MG63 (cell line): Measurements from ENCODE around the gene MICB. TPM values are rescaled to one million over a fixed set of nuclear protein-coding genes. Genes with fewer than 3 reads are reported as not detected.

Source experiments
- DNase-seq: peaks from one replicate; pipeline ENCODE4 v3.0.0-alpha.2; 2020
- H3K27me3 ChIP-seq: fragments of 250-450 bp; sonication (Bioruptor Pico); 2 replicates; pipeline ENCODE4 v1.5.1; 2020; ENCODE audit warnings: mild to moderate bottlenecking, moderate library complexity
- H3K36me3 ChIP-seq: fragments of 250-450 bp; sonication (Bioruptor Pico); 2 replicates; pipeline ENCODE4 v1.5.1; 2020; ENCODE audit warnings: mild to moderate bottlenecking, moderate library complexity
- H3K4me3 ChIP-seq: fragments of 250-450 bp; sonication (Bioruptor Pico); 2 replicates; pipeline ENCODE4 v1.5.1; 2020; ENCODE audit warnings: mild to moderate bottlenecking, moderate library complexity
- H3K9me3 ChIP-seq: fragments of 250-450 bp; sonication (Bioruptor Pico); 2 replicates; pipeline ENCODE4 v1.5.1; 2020; ENCODE audit warnings: mild to moderate bottlenecking, moderate library complexity
- total RNA-seq: library from RNA; depleted of rRNA; stranded (reverse); fragments of >200 nt; shearing (Covaris generic); gene quantifications from 2 replicates; pipeline ENCODE4 v1.2.3, GENCODE V29; 2014; ENCODE audit warnings: low replicate concordance

Gene MICB
- total RNA-seq, 1 experiment from 2014 or later: 17.6 TPM

DNA sequence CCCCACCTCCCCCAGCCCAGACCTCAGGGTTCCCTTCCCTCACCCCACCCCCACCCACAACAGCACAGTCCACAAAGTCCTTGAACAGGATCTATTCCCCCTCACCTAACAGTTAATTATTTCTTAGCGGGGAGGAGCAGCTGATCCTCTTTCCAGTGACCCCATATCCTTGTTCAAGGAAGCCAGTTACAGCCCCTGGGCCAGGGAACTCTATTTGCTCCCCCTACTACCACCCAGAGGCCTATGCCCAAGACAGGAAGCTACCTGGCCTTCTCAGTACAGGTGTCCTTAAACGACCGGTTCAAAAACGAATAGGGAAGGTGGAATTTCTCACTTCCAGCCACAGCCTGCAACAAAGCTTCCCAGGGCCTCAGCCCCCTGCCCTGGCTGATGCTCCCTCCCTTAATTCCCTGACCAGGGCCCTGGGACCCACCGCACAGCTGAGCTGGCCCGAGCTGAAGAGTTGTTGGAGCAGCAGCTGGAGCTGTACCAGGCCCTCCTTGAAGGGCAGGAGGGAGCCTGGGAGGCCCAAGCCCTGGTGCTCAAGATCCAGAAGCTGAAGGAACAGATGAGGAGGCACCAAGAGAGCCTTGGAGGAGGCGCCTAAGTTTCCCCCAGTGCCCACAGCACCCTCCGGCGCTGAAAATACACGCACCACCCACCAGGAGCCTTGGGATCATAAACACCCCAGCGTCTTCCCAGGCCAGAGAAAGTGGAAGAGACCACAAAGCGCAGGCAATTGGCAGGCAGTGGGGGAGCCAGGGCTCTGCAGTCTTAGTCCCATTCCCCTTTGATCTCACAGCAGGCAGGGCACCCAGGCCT lies 31.6 kb downstream of the MICB start:
- H3K9me3 ChIP-seq: no peaks in the 10 kb centered on the region
- DNase-seq: no peak
- no peak overlapping the region for H3K4me3 ChIP-seq
- H3K36me3 ChIP-seq: peaks cover 28% of the 10 kb centered on the region
- H3K27me3 ChIP-seq: no peaks in the 10 kb centered on the region

DNA sequence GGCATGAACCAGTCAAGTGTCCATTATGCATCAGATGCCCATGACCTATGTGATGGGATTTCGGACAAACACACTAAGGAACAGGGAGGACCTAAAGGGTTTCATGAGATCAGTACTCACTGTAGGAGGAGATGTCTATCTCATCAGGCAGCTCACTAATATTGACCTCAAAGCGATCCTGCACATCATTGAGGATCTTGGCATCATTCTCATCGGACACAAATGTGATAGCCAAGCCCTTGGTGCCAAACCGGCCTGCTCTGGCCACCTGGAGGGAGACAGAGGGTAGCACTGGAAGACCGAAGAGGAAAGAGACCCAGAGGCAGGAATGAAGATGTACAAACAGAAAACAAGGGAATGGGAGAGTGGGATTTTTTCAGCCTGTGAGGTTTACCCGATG lies 32.7 kb downstream of the MICB start:
- no peaks in the 10 kb centered on the region for H3K27me3 ChIP-seq
- peaks cover 39% of the 10 kb centered on the region for H3K36me3 ChIP-seq
- no peak overlapping the region for H3K4me3 ChIP-seq
- H3K9me3 ChIP-seq: no peaks in the 10 kb centered on the region
- no peak for DNase-seq

- H3K4me3 ChIP-seq: no peak overlapping the region
- peaks cover 44% of the 10 kb centered on the region for H3K36me3 ChIP-seq
- H3K27me3 ChIP-seq: no peaks in the 10 kb centered on the region
- no peaks in the 10 kb centered on the region for H3K9me3 ChIP-seq
- DNase-seq: no peak
Measured at GRCh38 chr6:31531162-31531561, 33.2 kb downstream of the MICB start.

DNA sequence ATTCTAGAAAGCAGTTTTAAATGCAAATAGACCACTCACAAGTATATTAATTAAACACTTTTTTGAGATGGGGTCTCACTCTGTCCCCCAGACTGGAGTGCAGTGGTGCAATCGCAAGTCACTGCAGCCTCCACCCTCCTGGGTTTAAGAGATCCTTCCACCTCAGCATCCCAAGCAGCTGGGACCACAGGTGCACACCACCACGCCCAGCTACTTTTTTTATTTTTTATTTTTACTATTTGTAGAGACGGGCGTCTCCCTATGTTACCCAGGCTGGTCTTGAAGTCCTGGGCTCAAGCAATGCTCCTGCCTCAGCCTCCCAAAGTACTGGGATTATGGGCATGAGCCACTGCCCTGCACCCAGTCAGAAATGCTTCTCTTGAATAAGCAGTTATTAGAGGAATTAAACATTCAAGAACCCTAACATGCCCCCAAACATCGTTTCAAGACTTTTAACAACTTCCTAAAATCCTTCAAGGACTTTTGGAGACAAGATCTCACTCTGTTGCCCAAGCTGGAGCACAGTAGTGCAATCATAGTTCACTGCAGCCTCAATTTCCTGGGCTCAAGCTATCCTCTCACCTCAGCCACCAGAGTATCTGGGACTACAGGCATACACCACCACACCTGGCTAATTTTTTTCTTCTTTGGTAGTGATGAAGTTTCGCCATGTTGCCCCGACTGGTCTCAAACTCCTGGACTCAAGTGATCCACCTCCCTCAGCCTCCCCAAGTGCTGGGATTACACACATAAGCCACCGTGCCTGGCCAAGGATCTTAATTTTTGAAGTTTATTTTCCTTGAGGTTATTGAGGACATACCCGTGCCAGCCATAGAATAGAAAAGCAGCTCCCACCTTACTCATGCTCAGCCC lies 34.1 kb downstream of the MICB start:
- Histone ChIP-seq H3K9me3 (no peaks in the 10 kb centered on the region), H3K4me3 (no peak overlapping the region), H3K27me3 (no peaks in the 10 kb centered on the region), H3K36me3 (peaks cover 53% of the 10 kb centered on the region)
- no peak for DNase-seq

DNA sequence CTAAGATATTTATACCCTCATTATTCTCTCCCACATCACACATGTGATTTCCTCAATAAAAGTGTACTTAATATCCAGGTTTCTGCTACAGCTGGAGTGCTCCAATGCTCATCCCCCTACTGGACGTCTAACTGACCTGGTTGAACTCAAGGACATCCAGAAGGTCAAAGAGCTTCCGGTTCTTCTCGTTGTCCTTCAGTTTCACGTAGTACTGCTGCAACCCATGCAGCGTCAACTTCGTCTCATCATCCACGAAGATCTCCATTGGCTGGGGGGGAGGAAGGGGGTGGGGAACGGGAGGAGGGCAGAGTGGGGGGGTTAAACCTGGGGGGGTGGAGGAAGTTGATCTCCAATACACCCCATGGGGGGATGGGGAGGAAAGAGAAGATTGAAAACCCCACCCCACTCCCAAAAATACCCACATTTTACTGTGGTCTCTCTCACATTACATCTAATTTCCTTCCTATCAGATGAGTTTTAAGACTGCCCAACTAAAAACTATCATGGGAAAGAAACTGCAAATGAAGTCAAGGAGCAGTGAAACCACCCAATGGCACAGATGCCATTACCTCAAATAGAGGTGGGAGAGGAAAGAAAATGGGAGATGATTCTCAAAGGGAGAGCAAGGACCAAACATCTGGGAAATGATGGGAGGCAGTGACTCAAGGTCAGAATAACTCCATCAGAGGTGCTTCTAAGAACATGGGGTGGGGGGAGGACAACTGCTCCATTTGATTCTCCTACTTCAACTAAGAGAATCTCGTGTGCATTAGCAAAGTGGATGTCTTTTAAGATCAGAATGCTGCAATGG lies 34.9 kb downstream of the MICB start:
- DNase-seq: no peak
- Histone ChIP-seq H3K9me3 (no peaks in the 10 kb centered on the region), H3K36me3 (peaks cover 60% of the 10 kb centered on the region), H3K4me3 (no peak overlapping the region), H3K27me3 (no peaks in the 10 kb centered on the region)

DNA sequence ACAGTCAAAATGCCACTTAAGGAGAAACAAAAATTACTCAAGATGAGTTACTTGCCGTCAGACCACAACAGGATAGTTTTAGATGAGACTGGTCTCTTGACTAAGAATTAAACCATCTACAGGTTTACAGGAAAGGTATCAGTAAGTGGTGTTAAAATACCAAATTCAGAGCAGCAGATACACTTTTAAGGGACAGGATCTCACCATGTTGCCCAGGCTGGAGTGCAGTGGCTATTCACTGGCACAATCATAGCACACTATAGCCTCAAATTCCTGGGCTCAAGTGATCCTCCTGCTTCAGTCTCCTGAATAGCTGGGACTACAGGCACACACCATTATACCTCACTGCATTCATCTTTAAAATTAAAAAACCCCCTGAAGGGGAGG lies 35.5 kb downstream of the MICB start:
- H3K4me3 ChIP-seq: no peak overlapping the region
- DNase-seq: no peak
- H3K9me3 ChIP-seq: no peaks in the 10 kb centered on the region
- H3K27me3 ChIP-seq: no peaks in the 10 kb centered on the region
- peaks cover 66% of the 10 kb centered on the region for H3K36me3 ChIP-seq

DNA sequence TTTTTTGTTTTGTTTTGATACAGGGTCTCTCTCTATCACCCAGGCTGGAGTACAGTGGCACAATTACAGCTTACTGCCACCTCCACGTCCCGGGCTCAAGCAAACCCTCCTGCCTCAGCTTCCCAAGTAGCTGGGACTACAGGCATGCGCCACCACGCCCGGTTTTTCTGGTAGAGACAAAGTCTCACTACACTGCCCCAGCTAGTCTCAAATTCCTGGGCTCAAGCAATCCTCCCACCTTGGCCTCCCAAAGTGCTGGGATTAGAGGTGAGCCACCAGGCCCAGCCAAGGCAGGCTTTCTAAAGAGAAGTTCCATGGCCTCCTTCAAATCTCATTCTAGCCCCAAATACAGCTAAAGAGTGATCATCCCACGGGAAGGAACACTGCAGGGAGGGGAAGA lies 36.1 kb downstream of the MICB start:
- no peak for DNase-seq
- H3K36me3 ChIP-seq: peaks cover 72% of the 10 kb centered on the region

GRCh38 chr6:31534521-31535040 lies 36.6 kb downstream of the MICB start:
- Histone ChIP-seq H3K36me3 (peaks cover 77% of the 10 kb centered on the region), H3K9me3 (no peaks in the 10 kb centered on the region), H3K4me3 (no peak overlapping the region), H3K27me3 (no peaks in the 10 kb centered on the region)
- no peak for DNase-seq

More for the DNA sequence above, 36.1 kb downstream of the MICB start:
- H3K9me3 ChIP-seq: no peaks in the 10 kb centered on the region
- no peak overlapping the region for H3K4me3 ChIP-seq
- H3K27me3 ChIP-seq: no peaks in the 10 kb centered on the region

DNA sequence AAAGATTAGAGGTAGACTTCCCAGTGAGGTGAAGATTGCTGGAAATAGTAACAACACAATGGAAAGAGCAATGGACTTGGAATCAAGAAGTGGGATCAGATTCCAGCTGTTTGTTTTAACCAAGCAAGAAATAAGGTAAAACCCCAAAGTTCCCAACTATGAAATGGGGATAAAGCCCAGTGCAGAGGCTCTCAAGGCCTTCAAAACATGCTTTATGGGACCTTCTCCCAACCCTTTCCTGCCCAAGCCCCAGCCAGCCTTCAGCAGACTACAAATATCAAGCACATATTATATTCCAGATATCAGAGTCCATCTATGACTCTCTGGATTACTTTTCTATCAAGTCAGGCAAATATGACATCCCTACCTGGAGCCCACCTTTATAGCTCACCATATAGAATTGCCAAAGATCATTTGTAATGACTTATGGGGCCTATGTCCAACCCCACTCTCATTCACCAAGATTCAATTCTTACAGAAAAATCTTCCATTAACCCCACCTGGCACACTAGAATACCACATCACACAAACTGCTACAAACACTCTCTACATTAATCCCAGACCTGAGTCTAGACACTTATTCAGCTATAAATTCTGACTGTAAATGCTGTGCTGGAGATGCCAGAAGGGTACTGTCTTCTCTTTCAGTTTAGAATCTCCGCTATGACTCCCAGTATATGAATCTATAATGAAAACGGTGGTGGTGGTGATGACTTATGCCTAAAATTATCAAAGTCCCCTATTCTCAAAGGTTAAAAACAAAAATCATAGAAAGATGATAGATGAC lies 37.8 kb downstream of the MICB start:
- Histone ChIP-seq H3K27me3 (no peaks in the 10 kb centered on the region), H3K9me3 (no peaks in the 10 kb centered on the region), H3K4me3 (no peak overlapping the region), H3K36me3 (peaks cover 86% of the 10 kb centered on the region)
- DNase-seq: no peak

DNA sequence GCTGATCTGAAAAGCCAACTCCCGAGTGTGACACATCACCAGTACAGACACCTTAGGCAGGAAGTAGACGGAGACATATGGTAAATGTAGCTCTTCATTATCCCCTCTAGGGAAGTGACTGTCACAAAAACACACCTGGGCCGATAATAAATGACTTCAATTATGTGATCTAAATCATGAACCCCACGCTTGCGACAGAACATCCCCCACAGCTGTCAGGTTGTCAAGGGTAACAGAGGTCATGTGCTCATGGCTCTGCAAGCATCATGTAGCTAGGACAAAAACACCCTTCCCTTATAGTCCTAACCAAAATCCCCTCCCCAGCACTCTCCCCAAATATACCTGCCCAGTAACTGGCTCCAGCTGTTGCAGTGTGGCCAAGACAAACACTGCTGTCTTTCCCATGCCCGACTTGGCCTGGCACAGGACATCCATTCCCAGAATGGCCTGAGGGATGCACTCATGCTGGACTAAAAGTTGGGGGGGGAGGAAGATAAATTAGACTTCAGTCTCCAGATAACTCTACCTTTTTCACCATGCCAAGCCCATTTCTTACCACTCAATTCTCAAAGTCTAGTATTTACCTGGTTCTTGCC lies 41.0 kb downstream of the MICB start:
- Histone ChIP-seq H3K27me3 (no peaks in the 10 kb centered on the region), H3K4me3 (peak overlapping the region; percentile 89; the same call in 1 of the 2 replicates), H3K36me3 (peaks cover 74% of the 10 kb centered on the region)

DNA sequence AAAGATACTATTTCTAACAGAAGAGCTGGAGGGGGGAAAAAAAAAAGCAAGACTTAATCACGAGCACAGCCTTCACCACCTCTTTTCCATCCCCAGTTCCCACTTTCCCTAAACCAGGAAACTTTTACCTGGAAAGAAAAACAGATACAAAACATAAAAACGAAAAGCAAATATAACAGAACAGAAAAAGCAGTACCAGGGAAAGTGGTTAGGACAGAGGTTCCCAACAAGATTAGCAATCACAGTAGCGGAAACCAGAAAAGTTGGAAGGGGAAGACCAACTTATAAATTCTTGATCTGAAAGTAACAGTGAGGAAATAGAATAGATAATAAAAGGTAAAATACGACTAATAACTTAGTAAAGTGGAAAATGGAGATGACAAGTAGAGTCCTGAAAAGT lies 42.7 kb downstream of the MICB start:
- no peaks in the 10 kb centered on the region for H3K9me3 ChIP-seq
- H3K27me3 ChIP-seq: no peaks in the 10 kb centered on the region
- no peak for DNase-seq
- peaks cover 57% of the 10 kb centered on the region for H3K36me3 ChIP-seq
- peak overlapping the region; percentile 89 for H3K4me3 ChIP-seq

More for the DNA sequence above, 41.0 kb downstream of the MICB start:
- DNase-seq: no peak
- no peaks in the 10 kb centered on the region for H3K9me3 ChIP-seq

DNA sequence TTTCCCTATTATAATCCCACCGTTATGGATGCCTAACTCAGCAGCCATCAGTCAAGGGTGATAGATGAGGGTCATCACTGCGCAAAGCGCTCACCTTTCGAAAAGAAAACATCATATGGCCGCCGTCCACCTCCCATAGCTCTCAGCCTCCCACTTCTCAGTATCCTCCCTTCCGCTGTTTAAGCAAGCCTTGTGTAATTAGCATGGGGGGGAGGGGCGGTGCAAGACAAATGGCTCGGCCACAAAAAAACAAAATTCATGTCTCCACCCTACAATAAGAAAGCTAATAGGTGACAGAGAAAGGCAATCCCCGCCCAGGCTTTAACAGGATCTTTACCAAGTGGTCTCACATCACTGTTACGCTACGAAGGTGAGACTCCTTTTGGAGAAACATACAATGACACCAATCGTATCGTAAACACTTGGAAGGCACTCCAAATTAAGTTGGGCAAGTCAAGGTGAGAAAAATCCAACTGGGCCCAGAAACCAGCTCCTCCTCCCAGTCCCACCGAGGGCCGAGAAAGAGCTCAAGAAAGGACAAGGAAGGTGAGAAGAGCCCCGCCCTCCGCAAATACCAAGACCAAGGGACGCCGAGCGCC lies 43.2 kb downstream of the MICB start:
- H3K27me3 ChIP-seq: no peaks in the 10 kb centered on the region
- peak overlapping the region; percentile 89 for H3K4me3 ChIP-seq
- H3K36me3 ChIP-seq: peaks cover 52% of the 10 kb centered on the region
- H3K9me3 ChIP-seq: no peaks in the 10 kb centered on the region
- peak; percentile 24 for DNase-seq

GRCh38 chr6:31541658-31542521 lies 43.9 kb downstream of the MICB start, which contains the start of gene DDX39B:
Gene DDX39B (minus strand): TSS chr6:31542003. CDS start chr6:31540532, 1,471 bp downstream.
- peak within 1 kb of the TSS; percentile 89 for H3K4me3 ChIP-seq
- DNase-seq: peak; percentile 92
- H3K36me3 ChIP-seq: peaks cover 44% of the 10 kb centered on the region
- no peaks in the 10 kb centered on the region for H3K9me3 ChIP-seq
- no peaks in the 10 kb centered on the region for H3K27me3 ChIP-seq

GRCh38 chr6:31543639-31544038 lies 45.7 kb downstream of the MICB start:
- no peak for DNase-seq
- H3K4me3 ChIP-seq: no peak overlapping the region
- peaks cover 28% of the 10 kb centered on the region for H3K36me3 ChIP-seq

More at GRCh38 chr6:31543639-31544038, 45.7 kb downstream of the MICB start:
- Histone ChIP-seq H3K9me3 (no peaks in the 10 kb centered on the region), H3K27me3 (no peaks in the 10 kb centered on the region)
